MM.1S (cell line): ENCODE results near the gene ANXA4.

Experiments used
- EZH2 ChIP-seq: fragments of 300-600 bp; sonication (generic); optimal IDR thresholded peaks from 2 replicates; pipeline ENCODE3; 2017; ENCODE audit warnings: low read depth, mild to moderate bottlenecking, antibody characterized with exemption, low read length, mixed read lengths
- TF ChIP-seq, protein P1 (sequence below): fragments of 300-600 bp; sonication (generic); IDR thresholded peaks from 2 replicates; pipeline ENCODE4 v1.5.1; 2016; ENCODE audit warnings: antibody characterized with exemption, low read length, mixed read lengths

DNA sequence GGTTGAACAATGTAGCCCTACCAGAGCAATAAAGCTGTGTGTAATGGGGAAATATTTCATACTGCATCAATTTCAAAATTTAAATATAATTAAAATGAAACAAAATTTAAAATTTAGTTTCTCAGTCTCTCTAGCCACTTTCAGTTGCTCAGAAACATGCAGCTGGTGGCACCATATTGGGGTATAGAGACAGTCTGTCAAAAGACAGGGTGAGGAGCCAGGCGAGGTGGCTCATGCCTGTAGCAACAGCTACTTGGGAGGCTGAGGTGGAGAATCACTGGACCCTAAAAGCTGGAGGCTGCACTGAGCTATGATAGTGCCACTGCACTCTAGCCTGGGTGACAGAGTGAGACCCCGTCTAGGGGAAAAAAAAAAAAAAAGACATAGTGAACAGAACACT is 20.1 kb downstream of the ANXA4 start:
- TF ChIP-seq, protein P1, sequence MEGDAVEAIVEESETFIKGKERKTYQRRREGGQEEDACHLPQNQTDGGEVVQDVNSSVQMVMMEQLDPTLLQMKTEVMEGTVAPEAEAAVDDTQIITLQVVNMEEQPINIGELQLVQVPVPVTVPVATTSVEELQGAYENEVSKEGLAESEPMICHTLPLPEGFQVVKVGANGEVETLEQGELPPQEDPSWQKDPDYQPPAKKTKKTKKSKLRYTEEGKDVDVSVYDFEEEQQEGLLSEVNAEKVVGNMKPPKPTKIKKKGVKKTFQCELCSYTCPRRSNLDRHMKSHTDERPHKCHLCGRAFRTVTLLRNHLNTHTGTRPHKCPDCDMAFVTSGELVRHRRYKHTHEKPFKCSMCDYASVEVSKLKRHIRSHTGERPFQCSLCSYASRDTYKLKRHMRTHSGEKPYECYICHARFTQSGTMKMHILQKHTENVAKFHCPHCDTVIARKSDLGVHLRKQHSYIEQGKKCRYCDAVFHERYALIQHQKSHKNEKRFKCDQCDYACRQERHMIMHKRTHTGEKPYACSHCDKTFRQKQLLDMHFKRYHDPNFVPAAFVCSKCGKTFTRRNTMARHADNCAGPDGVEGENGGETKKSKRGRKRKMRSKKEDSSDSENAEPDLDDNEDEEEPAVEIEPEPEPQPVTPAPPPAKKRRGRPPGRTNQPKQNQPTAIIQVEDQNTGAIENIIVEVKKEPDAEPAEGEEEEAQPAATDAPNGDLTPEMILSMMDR = no peak
- TF ChIP-seq EZH2 = no peak
